ENCODE results near the gene SAMSN1.

DNA sequence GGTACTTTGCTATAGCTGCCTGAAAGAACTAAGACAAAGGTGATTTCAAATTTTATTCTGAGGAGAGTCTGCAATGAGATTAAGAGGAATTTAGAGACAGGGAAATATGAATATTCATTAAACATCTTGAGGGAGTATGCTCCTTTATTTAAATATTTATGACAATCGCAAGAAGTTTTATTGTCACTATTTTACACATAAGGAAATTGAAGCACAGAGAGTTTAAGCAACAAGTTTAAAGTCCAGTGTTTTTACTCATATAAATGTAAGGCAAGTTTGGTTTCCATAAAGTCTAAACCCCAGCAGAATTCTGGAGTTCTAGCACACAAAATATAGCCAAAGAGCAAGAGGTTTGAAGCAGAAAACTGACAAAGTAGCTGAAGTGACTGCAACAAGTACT lies 49.3 kb upstream of the SAMSN1 start:
- no peak for TF ChIP-seq POLR2A (IDR thresholded peaks at IDR 0.05)
- TF ChIP-seq, protein P1, sequence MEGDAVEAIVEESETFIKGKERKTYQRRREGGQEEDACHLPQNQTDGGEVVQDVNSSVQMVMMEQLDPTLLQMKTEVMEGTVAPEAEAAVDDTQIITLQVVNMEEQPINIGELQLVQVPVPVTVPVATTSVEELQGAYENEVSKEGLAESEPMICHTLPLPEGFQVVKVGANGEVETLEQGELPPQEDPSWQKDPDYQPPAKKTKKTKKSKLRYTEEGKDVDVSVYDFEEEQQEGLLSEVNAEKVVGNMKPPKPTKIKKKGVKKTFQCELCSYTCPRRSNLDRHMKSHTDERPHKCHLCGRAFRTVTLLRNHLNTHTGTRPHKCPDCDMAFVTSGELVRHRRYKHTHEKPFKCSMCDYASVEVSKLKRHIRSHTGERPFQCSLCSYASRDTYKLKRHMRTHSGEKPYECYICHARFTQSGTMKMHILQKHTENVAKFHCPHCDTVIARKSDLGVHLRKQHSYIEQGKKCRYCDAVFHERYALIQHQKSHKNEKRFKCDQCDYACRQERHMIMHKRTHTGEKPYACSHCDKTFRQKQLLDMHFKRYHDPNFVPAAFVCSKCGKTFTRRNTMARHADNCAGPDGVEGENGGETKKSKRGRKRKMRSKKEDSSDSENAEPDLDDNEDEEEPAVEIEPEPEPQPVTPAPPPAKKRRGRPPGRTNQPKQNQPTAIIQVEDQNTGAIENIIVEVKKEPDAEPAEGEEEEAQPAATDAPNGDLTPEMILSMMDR (IDR thresholded peaks at IDR 0.05): no peak

Measured in right lobe of liver (tissue), 4 donors.